SK-N-MC (cell line): ENCODE measurements around the gene KRT6B.

ENCODE experiments used
- EZH2 ChIP-seq: fragments of 200-600 bp; sonication (generic); IDR thresholded peaks from one replicate; pipeline ENCODE4 v1.6.1; 2017; ENCODE audit warnings: antibody characterized with exemption
- FOXP2 ChIP-seq: optimal IDR thresholded peaks from 2 replicates; pipeline ENCODE3; 2011; ENCODE audit warnings: mild to moderate bottlenecking, moderate library complexity; ENCODE audit not compliant: insufficient read depth; ENCODE audit errors: extremely low read length, control extremely low read depth

GRCh38 chr12:52416795-52417194, 35.2 kb downstream of the KRT6B start:
- TF ChIP-seq EZH2 (no peak), FOXP2 (no peak)
